GM12875 (cell line): ENCODE measurements around the gene HIBCH.

ENCODE experiments used
- H3K4me3 ChIP-seq: one replicate; pipeline ENCODE4 v1.5.1; 2011; ENCODE audit warnings: low read depth, low read length, control low read depth
- TF ChIP-seq, protein P1 (sequence below): IDR thresholded peaks from 2 replicates; pipeline ENCODE4 v1.5.1; 2011; ENCODE audit warnings: low read depth, mild to moderate bottlenecking, control low read depth, inconsistent platforms, low read length, moderate library complexity, borderline replicate concordance; ENCODE audit not compliant: insufficient read depth

The HIBCH gene

GRCh38 chr2:190333928-190334327 is 14.3 kb upstream of the HIBCH start:
- TF ChIP-seq, protein P1, sequence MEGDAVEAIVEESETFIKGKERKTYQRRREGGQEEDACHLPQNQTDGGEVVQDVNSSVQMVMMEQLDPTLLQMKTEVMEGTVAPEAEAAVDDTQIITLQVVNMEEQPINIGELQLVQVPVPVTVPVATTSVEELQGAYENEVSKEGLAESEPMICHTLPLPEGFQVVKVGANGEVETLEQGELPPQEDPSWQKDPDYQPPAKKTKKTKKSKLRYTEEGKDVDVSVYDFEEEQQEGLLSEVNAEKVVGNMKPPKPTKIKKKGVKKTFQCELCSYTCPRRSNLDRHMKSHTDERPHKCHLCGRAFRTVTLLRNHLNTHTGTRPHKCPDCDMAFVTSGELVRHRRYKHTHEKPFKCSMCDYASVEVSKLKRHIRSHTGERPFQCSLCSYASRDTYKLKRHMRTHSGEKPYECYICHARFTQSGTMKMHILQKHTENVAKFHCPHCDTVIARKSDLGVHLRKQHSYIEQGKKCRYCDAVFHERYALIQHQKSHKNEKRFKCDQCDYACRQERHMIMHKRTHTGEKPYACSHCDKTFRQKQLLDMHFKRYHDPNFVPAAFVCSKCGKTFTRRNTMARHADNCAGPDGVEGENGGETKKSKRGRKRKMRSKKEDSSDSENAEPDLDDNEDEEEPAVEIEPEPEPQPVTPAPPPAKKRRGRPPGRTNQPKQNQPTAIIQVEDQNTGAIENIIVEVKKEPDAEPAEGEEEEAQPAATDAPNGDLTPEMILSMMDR, result no peak
- no peak overlapping the region for H3K4me3 ChIP-seq

DNA sequence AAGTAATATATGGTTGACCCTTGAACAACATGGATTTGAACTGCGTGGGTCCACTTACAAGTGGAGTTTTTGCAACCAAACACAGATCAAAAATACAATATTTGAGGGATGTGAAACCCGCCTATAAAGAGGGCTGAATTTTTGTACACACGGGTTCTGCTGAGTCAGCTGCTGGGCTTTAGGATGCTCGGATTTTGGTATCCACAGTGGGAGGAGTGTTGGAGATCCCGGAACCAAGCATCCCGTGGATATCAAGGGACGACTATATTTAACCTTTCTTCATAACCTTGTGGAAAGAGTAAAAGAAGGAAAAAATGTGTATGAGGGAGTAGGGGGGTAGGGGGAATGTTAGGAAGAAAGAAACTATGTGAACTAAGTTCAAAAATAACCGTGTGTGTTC is 13.8 kb upstream of the HIBCH start:
- TF ChIP-seq, protein P1, result no peak
- H3K4me3 ChIP-seq, result no peak overlapping the region

DNA sequence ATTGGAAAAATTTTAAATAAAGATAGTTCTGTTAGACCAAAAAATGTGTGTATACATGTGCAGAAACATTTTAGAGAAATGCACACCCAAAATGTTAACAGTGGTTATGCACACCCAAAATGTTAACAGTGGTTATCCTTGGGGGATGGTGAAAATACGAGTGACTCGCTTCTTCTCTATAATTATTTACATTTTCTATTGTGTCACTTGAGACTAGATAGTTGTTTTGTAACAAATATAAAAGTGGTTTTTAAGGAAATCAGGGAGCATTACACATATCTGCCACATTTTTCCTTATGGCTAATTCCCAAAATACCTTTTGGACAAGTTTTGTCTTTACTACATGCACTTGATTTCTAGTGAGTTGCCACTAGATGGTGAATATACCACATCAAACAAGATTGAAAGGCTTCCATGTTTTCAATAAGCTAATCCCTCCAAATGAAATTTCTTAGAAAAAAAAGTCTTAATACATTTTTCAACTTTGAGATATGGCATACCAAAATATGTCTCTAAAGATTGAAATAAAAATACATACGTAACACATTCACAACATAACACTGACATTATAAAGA is 9.0 kb upstream of the HIBCH start:
- TF ChIP-seq, protein P1, result no peak
- no peak overlapping the region for H3K4me3 ChIP-seq

GRCh38 chr2:190327867-190328572 is 8.4 kb upstream of the HIBCH start:
- no peak overlapping the region for H3K4me3 ChIP-seq
- TF ChIP-seq, protein P1, result no peak

GRCh38 chr2:190325588-190325987 is 6.0 kb upstream of the HIBCH start:
- TF ChIP-seq, protein P1, result no peak
- no peak overlapping the region for H3K4me3 ChIP-seq

DNA sequence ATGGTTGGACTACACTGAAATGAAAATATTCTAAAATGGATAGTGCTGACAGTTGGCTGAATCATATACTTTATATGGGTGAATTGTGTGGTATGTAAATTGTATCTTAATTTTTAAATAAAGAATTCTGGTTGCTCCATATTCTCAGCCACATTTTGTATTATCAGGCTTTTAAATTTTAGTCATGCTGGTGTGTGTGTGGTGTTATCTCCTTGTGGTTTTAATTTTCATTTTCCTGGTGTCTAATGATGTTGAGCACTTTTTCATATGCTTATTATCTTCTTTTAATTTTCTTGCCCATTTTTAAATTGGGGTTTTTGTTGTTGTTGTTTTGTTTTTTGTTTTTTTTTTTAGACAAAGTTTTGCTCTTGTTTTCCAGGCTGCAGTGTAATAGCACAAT is 3.8 kb upstream of the HIBCH start:
- H3K4me3 ChIP-seq, result no peak overlapping the region
- TF ChIP-seq, protein P1, result no peak

GRCh38 chr2:190320696-190321095 is 1.1 kb upstream of the HIBCH start:
- TF ChIP-seq, protein P1, result no peak
- no peak overlapping the region for H3K4me3 ChIP-seq
